Non-pigmented ciliary epithelial cell (primary cell): ENCODE measurements around the gene CCND2.
"Not testable (repeated sequence)": the region's sequence is repeated elsewhere in the genome, so short reads cannot be mapped to it uniquely, and the experiment has no call there.

Source experiments
- DNase-seq: peaks from one replicate; pipeline ENCODE4 v3.0.0-alpha.2; 2010; ENCODE audit warnings: low read depth

CCND2 gene

GRCh38 chr12:4273652-4274395 is at the start of gene CCND2:
Gene CCND2, plus strand, starts transcription at chr12:4273762. Its CDS starts 279 bp downstream, at chr12:4274041.
- peak; percentile 46 for DNase-seq

GRCh38 chr12:4224206-4224889 is 49.2 kb upstream of the CCND2 start:
- DNase-seq, result no peak

- no peak for DNase-seq
Measured at GRCh38 chr12:4225571-4225970, 48.0 kb upstream of the CCND2 start.

- DNase-seq, result no peak
Measured at GRCh38 chr12:4227046-4227445, 46.5 kb upstream of the CCND2 start.

GRCh38 chr12:4228122-4228580 is 45.4 kb upstream of the CCND2 start:
- DNase-seq, result no peak

- DNase-seq, result no peak
Measured at GRCh38 chr12:4230526-4230925, 43.0 kb upstream of the CCND2 start.

- DNase-seq, result no peak
Measured at GRCh38 chr12:4238577-4238976, 35.0 kb upstream of the CCND2 start.

- DNase-seq, result no peak
Measured at GRCh38 chr12:4239746-4240145, 33.8 kb upstream of the CCND2 start.

- no peak for DNase-seq
Measured at GRCh38 chr12:4240161-4240783, 33.3 kb upstream of the CCND2 start.

- no peak for DNase-seq
Measured at GRCh38 chr12:4240981-4241380, 32.6 kb upstream of the CCND2 start.

- no peak for DNase-seq
Measured at GRCh38 chr12:4241592-4241991, 32.0 kb upstream of the CCND2 start.

- DNase-seq, result no peak
Measured at GRCh38 chr12:4242595-4242994, 31.0 kb upstream of the CCND2 start.

GRCh38 chr12:4243091-4243490 is 30.5 kb upstream of the CCND2 start:
- no peak for DNase-seq

GRCh38 chr12:4243491-4244100 is 30.0 kb upstream of the CCND2 start:
- DNase-seq, result not testable (repeated sequence)

GRCh38 chr12:4244868-4245267 is 28.7 kb upstream of the CCND2 start:
- DNase-seq, result no peak

- no peak for DNase-seq
Measured at GRCh38 chr12:4245446-4245845, 28.1 kb upstream of the CCND2 start.

GRCh38 chr12:4246116-4246515 is 27.4 kb upstream of the CCND2 start:
- no peak for DNase-seq

- DNase-seq, result no peak
Measured at GRCh38 chr12:4250691-4251090, 22.9 kb upstream of the CCND2 start.

GRCh38 chr12:4251216-4251891 is 22.2 kb upstream of the CCND2 start:
- DNase-seq, result no peak

GRCh38 chr12:4251967-4252366 is 21.6 kb upstream of the CCND2 start:
- DNase-seq, result no peak

- no peak for DNase-seq
Measured at GRCh38 chr12:4252601-4253000, 21.0 kb upstream of the CCND2 start.
